AG10803 (cell line): ENCODE measurements around the gene POMGNT1.
A peak's percentile ranks its signal among the peaks of the same experiment; 100 is the strongest.

Experiments
- DNase-seq: peaks from one replicate; pipeline ENCODE4 v3.0.0; 2010; ENCODE audit warnings: low read depth
- H3K4me3 ChIP-seq: 2 replicates; pipeline ENCODE4 v1.5.1; 2011; ENCODE audit warnings: mild to moderate bottlenecking, low read length, control low read depth
- CTCF ChIP-seq: conservative IDR thresholded peaks from 2 replicates; pipeline ENCODE4 v1.5.1; 2011; ENCODE audit warnings: mild to moderate bottlenecking, low read length, control low read depth, inconsistent platforms

The POMGNT1 gene

DNA sequence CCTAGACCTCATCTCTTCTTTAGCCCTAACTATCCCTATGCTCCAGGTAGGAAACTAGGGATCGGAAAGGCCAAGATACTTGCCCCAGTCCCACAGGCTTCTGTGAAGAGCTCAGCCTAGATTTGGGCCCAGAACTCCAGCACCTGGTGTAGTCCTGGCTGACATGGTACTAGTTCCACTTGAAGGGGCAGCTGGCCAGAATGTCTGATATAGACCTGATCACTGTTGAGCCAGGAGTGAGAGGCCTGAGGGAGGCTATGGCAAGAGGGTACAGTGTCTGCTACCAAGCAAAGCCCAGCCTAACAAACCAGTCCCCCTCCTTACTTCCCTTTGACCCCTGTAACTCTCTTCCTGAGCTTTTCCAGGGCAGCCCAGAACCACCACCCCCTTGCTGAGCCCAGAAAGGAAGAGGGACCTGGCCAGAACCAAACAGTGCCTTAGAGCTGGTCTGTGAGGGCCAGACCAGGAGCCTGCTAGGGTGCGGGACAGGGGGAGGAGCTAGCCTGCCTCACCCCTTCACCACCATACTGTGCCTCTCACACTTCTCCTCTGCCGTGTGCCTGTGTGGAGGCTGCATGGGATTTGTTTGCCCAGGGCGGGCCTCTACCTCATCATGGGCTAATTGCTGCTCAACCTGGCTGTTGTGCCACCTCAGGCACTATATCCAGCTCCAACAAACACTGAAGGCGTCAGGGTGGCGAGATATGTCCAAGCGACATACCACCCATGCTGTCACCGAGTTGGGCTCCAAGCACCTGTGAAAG, 10.9 kb downstream of the POMGNT1 start:
- no peak overlapping the region for H3K4me3 ChIP-seq
- no peak for DNase-seq
- no peak for TF ChIP-seq CTCF

GRCh38 chr1:46186076-46186475, 12.2 kb downstream of the POMGNT1 start:
- no peak overlapping the region for H3K4me3 ChIP-seq
- DNase-seq, result no peak
- TF ChIP-seq CTCF, result no peak

DNA sequence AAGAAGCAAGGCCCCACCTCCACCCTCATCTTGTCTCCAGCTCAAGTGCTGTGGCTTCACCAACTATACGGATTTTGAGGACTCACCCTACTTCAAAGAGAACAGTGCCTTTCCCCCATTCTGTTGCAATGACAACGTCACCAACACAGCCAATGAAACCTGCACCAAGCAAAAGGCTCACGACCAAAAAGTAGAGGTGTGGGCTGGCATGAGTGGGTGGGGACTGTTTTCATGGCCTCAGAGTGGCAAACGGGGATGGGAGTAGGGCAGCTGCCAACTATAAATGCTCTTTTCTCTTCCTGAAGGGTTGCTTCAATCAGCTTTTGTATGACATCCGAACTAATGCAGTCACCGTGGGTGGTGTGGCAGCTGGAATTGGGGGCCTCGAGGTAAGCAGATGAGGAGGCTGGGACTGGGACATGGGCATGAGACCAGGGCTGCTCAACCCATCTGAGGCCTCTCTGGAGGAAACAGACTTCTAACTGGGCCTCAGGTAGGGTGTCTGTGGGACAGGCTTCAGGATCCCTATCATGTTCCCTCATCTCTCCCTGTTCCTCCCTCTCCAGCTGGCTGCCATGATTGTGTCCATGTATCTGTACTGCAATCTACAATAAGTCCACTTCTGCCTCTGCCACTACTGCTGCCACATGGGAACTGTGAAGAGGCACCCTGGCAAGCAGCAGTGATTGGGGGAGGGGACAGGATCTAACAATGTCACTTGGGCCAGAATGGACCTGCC, 13.1 kb downstream of the POMGNT1 start:
- DNase-seq, result no peak
- no peak for TF ChIP-seq CTCF
- no peak overlapping the region for H3K4me3 ChIP-seq

GRCh38 chr1:46183926-46184557, 14.2 kb downstream of the POMGNT1 start:
- no peak for TF ChIP-seq CTCF
- DNase-seq, result peak; percentile 27
- H3K4me3 ChIP-seq, result no peak overlapping the region

GRCh38 chr1:46183079-46183847, 15.0 kb downstream of the POMGNT1 start:
- TF ChIP-seq CTCF, result no peak
- peak; percentile 92 for DNase-seq
- H3K4me3 ChIP-seq, result no peak overlapping the region

GRCh38 chr1:46181343-46182260, 16.6 kb downstream of the POMGNT1 start:
- peak; percentile 49 for DNase-seq
- no peak for TF ChIP-seq CTCF
- H3K4me3 ChIP-seq, result no peak overlapping the region
